Measurements from ENCODE around the gene CFAP92. TPM values are rescaled to one million over a fixed set of nuclear protein-coding genes. Genes with fewer than 3 reads are reported as not detected.

Gene CFAP92
- total RNA-seq, 3 donors from 2014 or later: 1.1 to 1.5 (median 1.3) TPM

GRCh38 chr3:129023909-129024308 lies 30.0 kb upstream of the CFAP92 start:
- Histone ChIP-seq H3K36me3 (ENCODE audit: low read depth) (no peaks in the 10 kb centered on the region), H3K9me3 (no peaks in the 10 kb centered on the region), H3K4me1 (ENCODE audit: low read depth) (peaks cover 7% of the 10 kb centered on the region), H3K4me3 (no peak overlapping the region)
- ATAC-seq (peak; percentile 21), DNase-seq (peak in 1 of 3 donors; percentile 9)
- intact Hi-C loops (cut with DNase I, micrococcal nuclease): no loop called here
- TF ChIP-seq, protein P1, sequence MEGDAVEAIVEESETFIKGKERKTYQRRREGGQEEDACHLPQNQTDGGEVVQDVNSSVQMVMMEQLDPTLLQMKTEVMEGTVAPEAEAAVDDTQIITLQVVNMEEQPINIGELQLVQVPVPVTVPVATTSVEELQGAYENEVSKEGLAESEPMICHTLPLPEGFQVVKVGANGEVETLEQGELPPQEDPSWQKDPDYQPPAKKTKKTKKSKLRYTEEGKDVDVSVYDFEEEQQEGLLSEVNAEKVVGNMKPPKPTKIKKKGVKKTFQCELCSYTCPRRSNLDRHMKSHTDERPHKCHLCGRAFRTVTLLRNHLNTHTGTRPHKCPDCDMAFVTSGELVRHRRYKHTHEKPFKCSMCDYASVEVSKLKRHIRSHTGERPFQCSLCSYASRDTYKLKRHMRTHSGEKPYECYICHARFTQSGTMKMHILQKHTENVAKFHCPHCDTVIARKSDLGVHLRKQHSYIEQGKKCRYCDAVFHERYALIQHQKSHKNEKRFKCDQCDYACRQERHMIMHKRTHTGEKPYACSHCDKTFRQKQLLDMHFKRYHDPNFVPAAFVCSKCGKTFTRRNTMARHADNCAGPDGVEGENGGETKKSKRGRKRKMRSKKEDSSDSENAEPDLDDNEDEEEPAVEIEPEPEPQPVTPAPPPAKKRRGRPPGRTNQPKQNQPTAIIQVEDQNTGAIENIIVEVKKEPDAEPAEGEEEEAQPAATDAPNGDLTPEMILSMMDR (IDR thresholded peaks at IDR 0.05): no peak

DNA sequence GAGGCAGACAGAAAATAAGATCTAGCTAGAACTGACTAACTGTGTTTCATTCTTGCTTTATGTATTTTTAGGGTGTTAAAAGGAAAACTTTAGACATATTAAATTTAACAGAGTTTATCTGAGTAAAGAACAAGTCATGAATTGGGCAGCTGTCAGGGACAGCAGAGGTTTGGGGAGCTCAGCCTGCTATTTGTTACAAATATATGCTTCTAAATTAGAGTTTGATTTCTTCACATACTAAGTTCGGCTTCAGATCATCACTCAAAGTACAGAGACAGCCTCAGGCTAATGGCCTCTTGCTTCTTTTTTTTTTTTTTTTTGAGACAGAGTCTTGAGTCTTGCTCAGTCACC lies 29.1 kb upstream of the CFAP92 start:
- H3K9me3 ChIP-seq: no peaks in the 10 kb centered on the region
- no peak for DNase-seq
- H3K36me3 ChIP-seq (ENCODE audit: low read depth): no peaks in the 10 kb centered on the region
- H3K4me3 ChIP-seq: no peak overlapping the region
- TF ChIP-seq, protein P1 (IDR thresholded peaks at IDR 0.05): no peak
- no peak for ATAC-seq
- intact Hi-C loops (cut with DNase I, micrococcal nuclease): no loop called here
- peaks cover 7% of the 10 kb centered on the region for H3K4me1 ChIP-seq (ENCODE audit: low read depth)

DNA sequence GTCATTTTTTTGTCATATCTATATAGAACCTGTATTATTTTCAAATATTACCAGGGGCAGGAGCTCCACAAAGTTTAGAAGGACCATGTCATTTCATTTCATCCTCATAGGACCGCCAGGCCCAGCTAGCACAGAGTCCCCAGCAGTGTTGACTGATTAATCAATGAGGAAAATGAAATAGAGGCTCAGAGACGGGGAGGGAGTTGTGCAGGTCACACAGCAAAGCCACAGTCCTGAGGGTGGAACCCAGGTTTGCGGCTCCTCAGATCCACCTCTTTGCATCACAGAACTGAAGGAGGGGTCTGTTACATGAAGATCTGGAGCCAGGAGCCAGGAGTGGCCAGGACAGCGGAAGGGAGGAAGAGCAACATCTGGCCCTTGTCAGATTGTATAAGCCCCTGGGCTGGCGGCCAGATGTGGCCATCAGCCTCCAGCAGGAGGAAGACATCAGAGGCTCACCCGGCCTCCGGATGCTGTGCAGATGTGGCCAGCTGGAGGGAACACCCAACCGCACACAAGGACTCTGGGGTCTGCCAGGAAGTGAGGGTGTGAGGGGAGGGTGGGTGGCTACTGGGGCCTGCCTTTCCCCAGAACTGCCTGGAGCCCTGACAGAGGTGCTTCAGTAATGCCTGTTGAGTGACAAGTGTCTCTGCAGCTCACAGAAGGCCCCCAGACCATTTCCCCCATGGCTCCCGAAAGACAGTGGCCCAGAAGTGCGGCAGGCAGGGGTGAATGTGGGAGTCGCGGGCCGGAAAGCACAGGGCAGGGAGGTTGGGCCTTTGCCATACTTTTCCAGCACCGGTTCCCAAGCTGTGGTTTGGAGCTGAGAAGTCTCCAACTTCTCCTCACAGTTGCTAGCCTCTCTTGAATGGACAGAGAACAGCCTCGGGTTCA lies 28.5 kb upstream of the CFAP92 start:
- peak; percentile 64 to 79 (median 67) for DNase-seq
- TF ChIP-seq, protein P1 (IDR thresholded peaks at IDR 0.05): no peak

GRCh38 chr3:129021140-129021551 lies 27.3 kb upstream of the CFAP92 start:
- ATAC-seq (no peak), DNase-seq (peak in 2 of 3 donors; percentile 12 to 17)
- H3K4me1 ChIP-seq (ENCODE audit: low read depth): peaks cover 17% of the 10 kb centered on the region
- H3K9me3 ChIP-seq: no peaks in the 10 kb centered on the region
- no peaks in the 10 kb centered on the region for H3K36me3 ChIP-seq (ENCODE audit: low read depth)
- no peak overlapping the region for H3K4me3 ChIP-seq
- TF ChIP-seq, protein P1 (IDR thresholded peaks at IDR 0.05): no peak
- intact Hi-C loops (cut with DNase I, micrococcal nuclease): no loop called here

More for the DNA sequence above, 28.5 kb upstream of the CFAP92 start:
- ATAC-seq: peak; percentile 1
- Histone ChIP-seq H3K9me3 (no peaks in the 10 kb centered on the region), H3K4me3 (no peak overlapping the region), H3K36me3 (ENCODE audit: low read depth) (no peaks in the 10 kb centered on the region), H3K4me1 (ENCODE audit: low read depth) (peaks cover 12% of the 10 kb centered on the region)
- intact Hi-C loops (cut with DNase I, micrococcal nuclease): no loop called here

- Histone ChIP-seq H3K9me3 (no peaks in the 10 kb centered on the region), H3K4me3 (no peak overlapping the region), H3K4me1 (ENCODE audit: low read depth) (peaks cover 22% of the 10 kb centered on the region), H3K36me3 (ENCODE audit: low read depth) (no peaks in the 10 kb centered on the region)
- ATAC-seq (no peak), DNase-seq (peak in 2 of 3 donors; percentile 22 to 46)
- TF ChIP-seq, protein P1 (IDR thresholded peaks at IDR 0.05): no peak
- intact Hi-C loops (cut with DNase I, micrococcal nuclease): no loop called here
Measured at GRCh38 chr3:129020691-129021090, 26.8 kb upstream of the CFAP92 start.

All from mucosa of descending colon (tissue), 3 donors.